HG03469 (cell line): ENCODE results near the gene KRTAP10-10.
"Not testable (repeated sequence)": the region's sequence is repeated elsewhere in the genome, so short reads cannot be mapped to it uniquely, and the experiment has no call there.

Experiments
- ATAC-seq: cut with Tn5 transposase; IDR thresholded peaks from one replicate; pipeline ENCODE4 v1.9.1; 2021; ENCODE audit warnings: mild to moderate bottlenecking, moderate library complexity, moderate number of reproducible peaks; ENCODE audit not compliant: unreplicated experiment

The KRTAP10-10 gene

GRCh38 chr21:44671911-44672310 lies 34.8 kb downstream of the KRTAP10-10 start:
- ATAC-seq, result no peak

DNA sequence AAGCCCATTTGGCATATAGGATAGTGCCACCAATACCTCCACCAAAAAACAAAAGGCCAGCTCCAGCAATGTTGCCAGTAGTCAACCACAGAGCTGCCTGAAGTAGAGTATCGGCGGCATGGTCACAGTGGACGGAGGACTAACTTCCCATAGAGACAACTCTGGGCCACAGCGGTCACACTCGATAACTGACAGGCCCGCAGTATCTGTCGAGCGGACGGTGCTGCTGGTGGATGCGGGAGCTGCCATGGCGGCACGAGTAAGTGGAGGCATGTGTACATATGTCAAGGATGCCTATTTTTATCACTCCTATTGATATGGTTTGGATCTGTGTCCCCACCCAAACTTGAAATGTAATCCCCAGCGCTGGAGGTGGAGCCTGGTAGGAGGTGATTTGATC lies 40.7 kb downstream of the KRTAP10-10 start:
- ATAC-seq, result no peak

DNA sequence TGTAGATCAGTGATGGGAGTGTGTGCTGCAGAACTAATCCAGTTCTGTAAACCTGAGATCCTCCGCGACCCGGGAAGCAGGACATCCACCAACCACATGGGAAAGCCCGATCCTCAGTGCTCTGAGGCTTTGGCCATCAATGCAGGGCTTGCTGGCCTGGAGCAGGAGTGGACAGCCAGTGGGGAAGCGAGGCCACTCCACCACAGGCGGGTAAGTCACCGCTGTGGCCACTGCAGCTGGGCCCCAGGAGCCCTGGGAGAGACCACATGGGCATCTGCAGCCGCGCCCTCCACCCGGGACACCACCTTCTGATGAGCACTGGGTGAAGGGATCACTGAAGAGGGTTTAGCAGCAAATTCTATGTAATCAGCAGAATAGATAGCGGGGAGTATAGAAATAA lies 44.0 kb downstream of the KRTAP10-10 start:
- no peak for ATAC-seq

- ATAC-seq, result no peak
These were observed 44.9 kb downstream of the KRTAP10-10 start, which contains the start of gene KRTAP12-1 for GRCh38 chr21:44681861-44682579. Gene KRTAP12-1 (minus strand): TSS chr21:44682163. CDS start chr21:44682123, 40 bp downstream.

GRCh38 chr21:44682580-44683151 lies 45.5 kb downstream of the KRTAP10-10 start:
- no peak for ATAC-seq

GRCh38 chr21:44684077-44684476 lies 46.9 kb downstream of the KRTAP10-10 start:
- ATAC-seq, result no peak

- no peak for ATAC-seq
These were observed 47.3 kb downstream of the KRTAP10-10 start for GRCh38 chr21:44684483-44684882.

DNA sequence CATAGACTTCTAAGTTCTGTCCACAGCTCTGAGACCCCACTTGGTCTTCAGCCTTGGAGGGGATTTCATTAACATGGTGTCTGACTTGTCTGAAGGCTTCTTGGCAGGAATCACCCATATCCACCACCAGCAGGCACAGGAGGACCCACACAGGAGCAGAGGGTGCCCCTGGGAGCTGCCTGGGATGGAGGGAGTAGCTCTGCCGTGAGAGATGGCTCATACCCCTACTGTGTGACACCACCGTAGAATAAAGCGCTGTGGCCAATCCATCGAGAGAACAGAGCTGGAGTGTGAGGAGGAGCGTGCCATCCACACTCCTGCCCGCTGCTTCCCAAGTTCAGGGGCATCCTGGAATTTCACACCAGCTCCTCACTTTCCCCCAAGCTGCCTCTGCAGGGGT lies 47.9 kb downstream of the KRTAP10-10 start:
- ATAC-seq, result not testable (repeated sequence)

GRCh38 chr21:44686000-44686781 lies 49.0 kb downstream of the KRTAP10-10 start:
- ATAC-seq, result no peak

DNA sequence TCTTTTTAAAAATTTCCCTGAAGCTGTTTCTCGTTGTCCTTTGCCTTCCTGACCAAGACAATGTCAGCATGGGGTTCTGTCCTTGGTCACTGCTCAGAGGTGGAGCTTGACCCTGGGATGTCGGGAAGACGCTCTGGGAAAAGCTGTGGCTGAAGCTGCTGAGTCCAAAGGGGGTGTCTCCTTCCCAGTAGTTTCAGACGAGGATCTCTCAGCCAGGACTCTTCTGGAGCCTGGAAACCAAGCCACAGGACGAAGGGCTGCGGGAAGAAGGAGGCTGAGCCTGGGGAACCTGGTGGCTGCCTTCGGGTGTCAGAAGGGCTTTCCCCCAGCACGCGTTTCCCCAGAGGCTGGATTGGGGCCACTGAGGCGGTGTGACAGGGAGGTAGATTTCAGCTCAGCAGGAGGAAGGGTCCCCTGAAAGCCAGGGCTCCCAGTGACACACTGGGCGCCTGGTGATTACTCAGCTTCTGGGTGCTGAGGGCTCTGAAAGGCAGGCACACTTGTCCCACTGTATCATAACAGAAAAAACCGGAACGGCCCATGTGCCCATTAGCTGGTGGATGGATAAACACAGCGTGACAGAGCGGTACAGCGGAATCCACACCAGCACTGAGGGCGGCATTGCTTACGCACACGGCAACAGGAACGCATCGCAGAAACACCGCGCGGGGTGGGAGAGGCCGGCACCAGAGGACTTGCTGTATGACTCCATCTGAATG lies 49.8 kb downstream of the KRTAP10-10 start:
- ATAC-seq, result no peak

GRCh38 chr21:44687671-44688070 lies 50.5 kb downstream of the KRTAP10-10 start:
- no peak for ATAC-seq
